ENCODE measurements around the gene SLC66A3.

DNA sequence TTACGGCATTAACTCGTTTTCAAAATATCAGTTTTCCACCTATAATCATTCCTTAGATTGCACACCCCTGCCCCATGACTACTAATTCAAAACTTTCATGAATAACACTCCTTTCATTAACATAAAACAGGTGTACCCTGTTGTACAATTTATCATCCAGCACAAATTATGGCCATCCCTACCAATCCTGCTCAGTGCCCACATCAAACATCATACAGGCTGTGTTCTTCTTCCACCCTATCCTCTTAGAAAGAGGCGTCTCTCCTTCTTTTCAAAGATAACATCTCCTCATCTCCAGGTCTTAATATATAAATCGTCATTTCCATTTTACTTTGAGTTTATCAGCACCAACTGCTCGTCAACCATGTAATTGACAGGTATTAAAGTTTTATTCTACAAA, 67.6 kb downstream of the SLC66A3 start:
- TF ChIP-seq CTCF (IDR thresholded peaks at IDR 0.05) (no peak), POLR2A (IDR thresholded peaks at IDR 0.05) (no peak)

Data from transverse colon (tissue), 3 donors.